ENCODE results near the gene RDH16.
"Not testable (repeated sequence)": the region's sequence is repeated elsewhere in the genome, so short reads cannot be mapped to it uniquely, and the experiment has no call there.

The RDH16 gene

GRCh38 chr12:56935752-56936151 is 21.7 kb downstream of the RDH16 start:
- Histone ChIP-seq H3K27me3 (ENCODE audit: insufficient read depth, low read length) (peaks cover 12% of the 10 kb centered on the region), H3K4me1 (ENCODE audit: insufficient read depth, low read length) (peaks cover 4% of the 10 kb centered on the region), H3K4me3 (ENCODE audit: low read length) (no peak overlapping the region), H3K36me3 (ENCODE audit: insufficient read depth, low read length) (no peaks in the 10 kb centered on the region), H2AFZ (ENCODE audit: low read depth, low read length) (no peak overlapping the region), H3K9me3 (ENCODE audit: low read length) (no peaks in the 10 kb centered on the region)

- Histone ChIP-seq H3K36me3 (ENCODE audit: insufficient read depth, low read length) (no peaks in the 10 kb centered on the region), H3K4me3 (ENCODE audit: low read length) (no peak overlapping the region)
Measured at GRCh38 chr12:56935157-56935556, 22.3 kb downstream of the RDH16 start.

GRCh38 chr12:56933826-56934625 is 23.4 kb downstream of the RDH16 start, which contains the start of gene SDR9C7:
TSS of gene SDR9C7 (minus strand) at chr12:56934408. CDS start at chr12:56934261, 147 bp downstream.
- no peak within 1 kb of the TSS for H3K4me3 ChIP-seq (ENCODE audit: low read length)
- H3K27me3 ChIP-seq (ENCODE audit: insufficient read depth, low read length), result peaks cover 12% of the 10 kb centered on the region
- H2AFZ ChIP-seq (ENCODE audit: low read depth, low read length), result no peak within 1 kb of the TSS
- no peaks in the 10 kb centered on the region for H3K9me3 ChIP-seq (ENCODE audit: low read length)
- H3K36me3 ChIP-seq (ENCODE audit: insufficient read depth, low read length), result no peaks in the 10 kb centered on the region
- peaks cover 4% of the 10 kb centered on the region for H3K4me1 ChIP-seq (ENCODE audit: insufficient read depth, low read length)

More at GRCh38 chr12:56935157-56935556, 22.3 kb downstream of the RDH16 start:
- Histone ChIP-seq H3K4me1 (ENCODE audit: insufficient read depth, low read length) (peaks cover 4% of the 10 kb centered on the region), H2AFZ (ENCODE audit: low read depth, low read length) (no peak overlapping the region), H3K9me3 (ENCODE audit: low read length) (no peaks in the 10 kb centered on the region), H3K27me3 (ENCODE audit: insufficient read depth, low read length) (peaks cover 12% of the 10 kb centered on the region)

- Histone ChIP-seq H3K27me3 (ENCODE audit: insufficient read depth, low read length) (peaks cover 12% of the 10 kb centered on the region), H3K9me3 (ENCODE audit: low read length) (no peaks in the 10 kb centered on the region), H3K4me1 (ENCODE audit: insufficient read depth, low read length) (peaks cover 4% of the 10 kb centered on the region), H3K4me3 (ENCODE audit: low read length) (no peak overlapping the region), H3K36me3 (ENCODE audit: insufficient read depth, low read length) (no peaks in the 10 kb centered on the region), H2AFZ (ENCODE audit: low read depth, low read length) (no peak overlapping the region)
Measured at GRCh38 chr12:56932867-56933266, 24.5 kb downstream of the RDH16 start.

- peaks cover 4% of the 10 kb centered on the region for H3K4me1 ChIP-seq (ENCODE audit: insufficient read depth, low read length)
- H3K4me3 ChIP-seq (ENCODE audit: low read length), result no peak overlapping the region
- no peaks in the 10 kb centered on the region for H3K36me3 ChIP-seq (ENCODE audit: insufficient read depth, low read length)
- no peaks in the 10 kb centered on the region for H3K9me3 ChIP-seq (ENCODE audit: low read length)
- H3K27me3 ChIP-seq (ENCODE audit: insufficient read depth, low read length), result peaks cover 9% of the 10 kb centered on the region
- H2AFZ ChIP-seq (ENCODE audit: low read depth, low read length), result no peak overlapping the region
Measured at GRCh38 chr12:56932146-56932545, 25.3 kb downstream of the RDH16 start.

- H2AFZ ChIP-seq (ENCODE audit: low read depth, low read length), result no peak overlapping the region
- peaks cover 9% of the 10 kb centered on the region for H3K27me3 ChIP-seq (ENCODE audit: insufficient read depth, low read length)
- H3K4me3 ChIP-seq (ENCODE audit: low read length), result no peak overlapping the region
- no peaks in the 10 kb centered on the region for H3K36me3 ChIP-seq (ENCODE audit: insufficient read depth, low read length)
- no peaks in the 10 kb centered on the region for H3K9me3 ChIP-seq (ENCODE audit: low read length)
- H3K4me1 ChIP-seq (ENCODE audit: insufficient read depth, low read length), result peaks cover 4% of the 10 kb centered on the region
Measured at GRCh38 chr12:56931474-56931978, 25.9 kb downstream of the RDH16 start.

GRCh38 chr12:56930241-56930640 is 27.2 kb downstream of the RDH16 start:
- Histone ChIP-seq H3K27me3 (ENCODE audit: insufficient read depth, low read length) (peaks cover under 1% of the 10 kb centered on the region), H3K4me1 (ENCODE audit: insufficient read depth, low read length) (peaks cover 4% of the 10 kb centered on the region), H2AFZ (ENCODE audit: low read depth, low read length) (no peak overlapping the region), H3K4me3 (ENCODE audit: low read length) (no peak overlapping the region), H3K9me3 (ENCODE audit: low read length) (no peaks in the 10 kb centered on the region), H3K36me3 (ENCODE audit: insufficient read depth, low read length) (no peaks in the 10 kb centered on the region)

GRCh38 chr12:56929780-56930179 is 27.6 kb downstream of the RDH16 start:
- H2AFZ ChIP-seq (ENCODE audit: low read depth, low read length), result no peak overlapping the region
- H3K36me3 ChIP-seq (ENCODE audit: insufficient read depth, low read length), result no peaks in the 10 kb centered on the region
- H3K4me3 ChIP-seq (ENCODE audit: low read length), result no peak overlapping the region
- H3K27me3 ChIP-seq (ENCODE audit: insufficient read depth, low read length), result no peaks in the 10 kb centered on the region
- H3K4me1 ChIP-seq (ENCODE audit: insufficient read depth, low read length), result peaks cover 4% of the 10 kb centered on the region
- H3K9me3 ChIP-seq (ENCODE audit: low read length), result no peaks in the 10 kb centered on the region

GRCh38 chr12:56928262-56928661 is 29.1 kb downstream of the RDH16 start:
- H2AFZ ChIP-seq (ENCODE audit: low read depth, low read length), result no peak overlapping the region
- no peaks in the 10 kb centered on the region for H3K36me3 ChIP-seq (ENCODE audit: insufficient read depth, low read length)
- no peak overlapping the region for H3K4me3 ChIP-seq (ENCODE audit: low read length)
- no peaks in the 10 kb centered on the region for H3K27me3 ChIP-seq (ENCODE audit: insufficient read depth, low read length)
- peaks cover 4% of the 10 kb centered on the region for H3K4me1 ChIP-seq (ENCODE audit: insufficient read depth, low read length)
- H3K9me3 ChIP-seq (ENCODE audit: low read length), result no peaks in the 10 kb centered on the region

GRCh38 chr12:56927281-56927680 is 30.1 kb downstream of the RDH16 start:
- no peaks in the 10 kb centered on the region for H3K36me3 ChIP-seq (ENCODE audit: insufficient read depth, low read length)
- no peak overlapping the region for H3K4me3 ChIP-seq (ENCODE audit: low read length)
- H3K9me3 ChIP-seq (ENCODE audit: low read length), result no peaks in the 10 kb centered on the region
- H2AFZ ChIP-seq (ENCODE audit: low read depth, low read length), result no peak overlapping the region
- no peaks in the 10 kb centered on the region for H3K27me3 ChIP-seq (ENCODE audit: insufficient read depth, low read length)
- H3K4me1 ChIP-seq (ENCODE audit: insufficient read depth, low read length), result peaks cover 4% of the 10 kb centered on the region

- Histone ChIP-seq H3K4me1 (ENCODE audit: insufficient read depth, low read length) (no peaks in the 10 kb centered on the region), H3K36me3 (ENCODE audit: insufficient read depth, low read length) (no peaks in the 10 kb centered on the region)
Measured at GRCh38 chr12:56922031-56922430, 35.4 kb downstream of the RDH16 start.

GRCh38 chr12:56921346-56921745 is 36.1 kb downstream of the RDH16 start:
- H3K27me3 ChIP-seq (ENCODE audit: insufficient read depth, low read length), result no peaks in the 10 kb centered on the region
- H3K36me3 ChIP-seq (ENCODE audit: insufficient read depth, low read length), result no peaks in the 10 kb centered on the region
- H3K4me1 ChIP-seq (ENCODE audit: insufficient read depth, low read length), result no peaks in the 10 kb centered on the region
- no peak overlapping the region for H2AFZ ChIP-seq (ENCODE audit: low read depth, low read length)
- H3K9me3 ChIP-seq (ENCODE audit: low read length), result no peaks in the 10 kb centered on the region
- H3K4me3 ChIP-seq (ENCODE audit: low read length), result no peak overlapping the region

More at GRCh38 chr12:56922031-56922430, 35.4 kb downstream of the RDH16 start:
- Histone ChIP-seq H2AFZ (ENCODE audit: low read depth, low read length) (no peak overlapping the region), H3K27me3 (ENCODE audit: insufficient read depth, low read length) (no peaks in the 10 kb centered on the region), H3K9me3 (ENCODE audit: low read length) (no peaks in the 10 kb centered on the region), H3K4me3 (ENCODE audit: low read length) (no peak overlapping the region)

GRCh38 chr12:56918139-56918538 is 39.3 kb downstream of the RDH16 start:
- H2AFZ ChIP-seq (ENCODE audit: low read depth, low read length); H3K36me3 ChIP-seq (ENCODE audit: insufficient read depth, low read length); H3K4me3 ChIP-seq (ENCODE audit: low read length); H3K27me3 ChIP-seq (ENCODE audit: insufficient read depth, low read length); H3K9me3 ChIP-seq (ENCODE audit: low read length); H3K4me1 ChIP-seq (ENCODE audit: insufficient read depth, low read length): not testable (repeated sequence)
